CD4-positive, alpha-beta T cell treated with Interleukin-17A for 4 hours (primary cell): Measurements from ENCODE around the gene TMC7.
A peak's percentile ranks its signal among the peaks of the same experiment; 100 is the strongest.
"Not testable (repeated sequence)": the region's sequence is repeated elsewhere in the genome, so short reads cannot be mapped to it uniquely, and the experiment has no call there.

ENCODE experiments used
- DNase-seq: peaks from one replicate; pipeline ENCODE4 v3.0.0-alpha.2; 2020; ENCODE audit warnings: mixed read lengths

TMC7 gene

GRCh38 chr16:18983565-18984434 is at the start of gene TMC7:
TMC7 (plus strand) TSS chr16:18983934; CDS start chr16:18984064, 130 bp downstream.
- no peak for DNase-seq

- no peak for DNase-seq
Measured at GRCh38 chr16:18936727-18937340, 46.9 kb upstream of the TMC7 start.

- DNase-seq, result no peak
Measured at GRCh38 chr16:18937390-18937789, 46.3 kb upstream of the TMC7 start.

GRCh38 chr16:18938986-18939385 is 44.7 kb upstream of the TMC7 start:
- no peak for DNase-seq

- DNase-seq, result no peak
Measured at GRCh38 chr16:18941471-18941870, 42.3 kb upstream of the TMC7 start.

- DNase-seq, result no peak
Measured at GRCh38 chr16:18942061-18942460, 41.7 kb upstream of the TMC7 start.

- DNase-seq, result no peak
Measured at GRCh38 chr16:18943414-18943813, 40.3 kb upstream of the TMC7 start.

GRCh38 chr16:18945233-18945632 is 38.5 kb upstream of the TMC7 start:
- no peak for DNase-seq

GRCh38 chr16:18948372-18949020 is 35.2 kb upstream of the TMC7 start:
- DNase-seq, result no peak

- DNase-seq, result no peak
Measured at GRCh38 chr16:18950469-18951185, 33.1 kb upstream of the TMC7 start.

- no peak for DNase-seq
Measured at GRCh38 chr16:18953547-18953946, 30.2 kb upstream of the TMC7 start.

GRCh38 chr16:18955874-18956580 is 27.7 kb upstream of the TMC7 start:
- DNase-seq, result peak; percentile 42

- DNase-seq, result not testable (repeated sequence)
Measured at GRCh38 chr16:18956658-18957241, 27.0 kb upstream of the TMC7 start.

GRCh38 chr16:18958621-18959029 is 25.1 kb upstream of the TMC7 start:
- no peak for DNase-seq

- no peak for DNase-seq
Measured at GRCh38 chr16:18959031-18959505, 24.7 kb upstream of the TMC7 start.

- no peak for DNase-seq
Measured at GRCh38 chr16:18965555-18965954, 18.2 kb upstream of the TMC7 start.

- no peak for DNase-seq
Measured at GRCh38 chr16:18966791-18967190, 16.9 kb upstream of the TMC7 start.

- DNase-seq, result peak; percentile 85
Measured at GRCh38 chr16:18969050-18969854, 14.5 kb upstream of the TMC7 start.

GRCh38 chr16:18969855-18970240 is 13.9 kb upstream of the TMC7 start:
- DNase-seq, result no peak

GRCh38 chr16:18975109-18975508 is 8.6 kb upstream of the TMC7 start:
- no peak for DNase-seq

GRCh38 chr16:18979936-18980335 is 3.8 kb upstream of the TMC7 start:
- DNase-seq, result no peak
